HEK293 (cell line): ENCODE results near the gene YOD1.

Source experiments
- CTCF ChIA-PET: fragments of 350-600 bp; formaldehyde crosslinking; extraction: SDS; loops from one replicate; lab custom pipeline; 2021; ENCODE audit warnings: antibody characterized with exemption; lab: Yijun Ruan, JAX
- POLR2A ChIA-PET: fragments of 300-600 bp; formaldehyde crosslinking; extraction: SDS; loops from one replicate; lab custom pipeline; 2020; ENCODE audit warnings: antibody characterized with exemption, inconsistent platforms; lab: Yijun Ruan, JAX
- H3K27ac ChIP-seq: fragments of 200-500 bp; sonication (Bioruptor generic); 2 replicates; pipeline ENCODE4 v1.5.1; 2014; ENCODE audit warnings: low read depth, low read length, control low read depth, inconsistent platforms; ENCODE audit errors: extremely low read depth
- H3K36me3 ChIP-seq, 2 experiments: fragments of 200-500 bp in 1 of 2; sonication (Bioruptor generic) in 1 of 2; 1 replicate in 1 of 2; 2 replicates in 1 of 2; pipeline ENCODE4 v1.5.1; 2014 to 2017; ENCODE audit warnings: inconsistent platforms in 2 of 2, low read length in 2 of 2; ENCODE audit not compliant: control insufficient read depth in 2 of 2, insufficient read depth in 1 of 2
- H3K4me1 ChIP-seq: fragments of 200-500 bp; sonication (Bioruptor generic); 2 replicates; pipeline ENCODE4 v1.5.1; 2014; ENCODE audit warnings: mild to moderate bottlenecking, low read length, inconsistent platforms; ENCODE audit not compliant: control insufficient read depth, insufficient read depth
- H3K4me3 ChIP-seq: 2 replicates; pipeline ENCODE4 v1.5.1; 2011; ENCODE audit warnings: low read depth, mild to moderate bottlenecking, control low read depth, low read length, moderate library complexity
- H3K9me3 ChIP-seq: fragments of 200-500 bp; sonication (Bioruptor generic); 2 replicates; pipeline ENCODE4 v1.5.1; 2014; ENCODE audit warnings: low read depth, low read length, inconsistent platforms; ENCODE audit not compliant: control insufficient read depth, insufficient read depth
- KLF10 ChIP-seq: fragments of 450-650 bp; IDR thresholded peaks from 2 replicates; pipeline ENCODE4 v1.5.1; 2018; ENCODE audit warnings: missing biosample characterization, mild to moderate bottlenecking, missing genetic modification characterization
- OVOL3 ChIP-seq: fragments of 450-650 bp; formaldehyde crosslinking; IDR thresholded peaks from 2 replicates; pipeline ENCODE4 v1.5.1; 2016; ENCODE audit warnings: missing biosample characterization, missing genetic modification characterization
- PRDM4 ChIP-seq: fragments of 450-650 bp; formaldehyde crosslinking; IDR thresholded peaks from 2 replicates; pipeline ENCODE4 v1.5.1; 2017; ENCODE audit warnings: missing biosample characterization, missing genetic modification characterization
- ZBTB21 ChIP-seq: fragments of 450-650 bp; formaldehyde crosslinking; IDR thresholded peaks from 2 replicates; pipeline ENCODE4 v1.5.1; 2017; ENCODE audit warnings: missing biosample characterization, missing genetic modification characterization
- ZEB2 ChIP-seq: fragments of 450-650 bp; formaldehyde crosslinking; IDR thresholded peaks from 2 replicates; pipeline ENCODE4 v1.5.1; 2016; ENCODE audit warnings: missing biosample characterization, missing genetic modification characterization
- ZFHX2 ChIP-seq: fragments of 450-650 bp; formaldehyde crosslinking; conservative IDR thresholded peaks from 2 replicates; pipeline ENCODE4 v1.5.1; 2016; ENCODE audit warnings: missing biosample characterization, missing genetic modification characterization
- ZFP3 ChIP-seq: fragments of 450-650 bp; formaldehyde crosslinking; IDR thresholded peaks from 2 replicates; pipeline ENCODE4 v1.5.1; 2016; ENCODE audit warnings: low read depth, missing biosample characterization, missing genetic modification characterization
- ZNF221 ChIP-seq: fragments of 450-650 bp; formaldehyde crosslinking; IDR thresholded peaks from 2 replicates; pipeline ENCODE4 v1.5.1; 2017; ENCODE audit warnings: missing biosample characterization, missing genetic modification characterization, borderline replicate concordance
- ZNF302 ChIP-seq: fragments of 450-650 bp; formaldehyde crosslinking; IDR thresholded peaks from 2 replicates; pipeline ENCODE4 v1.5.1; 2016; ENCODE audit warnings: missing biosample characterization, missing genetic modification characterization, low read depth
- ZNF423 ChIP-seq: fragments of 450-650 bp; formaldehyde crosslinking; IDR thresholded peaks from 2 replicates; pipeline ENCODE4 v1.5.1; 2016; ENCODE audit warnings: missing biosample characterization, missing genetic modification characterization
- ZNF449 ChIP-seq: fragments of 450-650 bp; formaldehyde crosslinking; IDR thresholded peaks from 2 replicates; pipeline ENCODE4 v1.5.1; 2017; ENCODE audit warnings: missing biosample characterization, mild to moderate bottlenecking, missing genetic modification characterization, moderate library complexity
- ZNF639 ChIP-seq: fragments of 450-650 bp; formaldehyde crosslinking; IDR thresholded peaks from 2 replicates; pipeline ENCODE4 v1.5.1; 2016; ENCODE audit warnings: missing biosample characterization, missing genetic modification characterization
- ZNF645 ChIP-seq: fragments of 450-650 bp; formaldehyde crosslinking; IDR thresholded peaks from 2 replicates; pipeline ENCODE4; 2016; ENCODE audit warnings: missing biosample characterization, missing genetic modification characterization
- ZNF654 ChIP-seq: fragments of 450-650 bp; formaldehyde crosslinking; IDR thresholded peaks from 2 replicates; pipeline ENCODE4 v1.5.1; 2016; ENCODE audit warnings: low read depth, missing biosample characterization, missing genetic modification characterization
- ZNF660 ChIP-seq: fragments of 450-650 bp; IDR thresholded peaks from 2 replicates; pipeline ENCODE4 v1.5.1; 2018; ENCODE audit warnings: missing biosample characterization, mild to moderate bottlenecking, missing genetic modification characterization
- ZNF830 ChIP-seq: fragments of 450-650 bp; IDR thresholded peaks from 2 replicates; pipeline ENCODE4 v1.5.0; 2018; ENCODE audit warnings: missing biosample characterization, missing genetic modification characterization, low read depth, mild to moderate bottlenecking, moderate library complexity
- ZNF837 ChIP-seq: fragments of 450-650 bp; formaldehyde crosslinking; IDR thresholded peaks from 2 replicates; pipeline ENCODE4 v1.5.1; 2016; ENCODE audit warnings: missing biosample characterization, missing genetic modification characterization
- TF ChIP-seq, protein P1 (sequence below): fragments of 450-650 bp; formaldehyde crosslinking; IDR thresholded peaks from 2 replicates; pipeline ENCODE4 v1.5.1; 2016; ENCODE audit warnings: missing biosample characterization, missing genetic modification characterization
- TF ChIP-seq, protein P2 (sequence below): fragments of 450-650 bp; formaldehyde crosslinking; IDR thresholded peaks from 2 replicates; pipeline ENCODE4 v1.5.1; 2016; ENCODE audit warnings: missing biosample characterization, missing genetic modification characterization

YOD1 gene

GRCh38 chr1:207025146-207025880 lies 25.7 kb downstream of the YOD1 start:
- H3K36me3 ChIP-seq = no peaks in the 10 kb centered on the region
- no peak for TF ChIP-seq ZNF302 (tag by site-specific recombination)
- TF ChIP-seq ZNF423 (tag by site-specific recombination) = no peak
- no peak for TF ChIP-seq ZNF830
- TF ChIP-seq ZEB2 = no peak
- TF ChIP-seq, protein P1, sequence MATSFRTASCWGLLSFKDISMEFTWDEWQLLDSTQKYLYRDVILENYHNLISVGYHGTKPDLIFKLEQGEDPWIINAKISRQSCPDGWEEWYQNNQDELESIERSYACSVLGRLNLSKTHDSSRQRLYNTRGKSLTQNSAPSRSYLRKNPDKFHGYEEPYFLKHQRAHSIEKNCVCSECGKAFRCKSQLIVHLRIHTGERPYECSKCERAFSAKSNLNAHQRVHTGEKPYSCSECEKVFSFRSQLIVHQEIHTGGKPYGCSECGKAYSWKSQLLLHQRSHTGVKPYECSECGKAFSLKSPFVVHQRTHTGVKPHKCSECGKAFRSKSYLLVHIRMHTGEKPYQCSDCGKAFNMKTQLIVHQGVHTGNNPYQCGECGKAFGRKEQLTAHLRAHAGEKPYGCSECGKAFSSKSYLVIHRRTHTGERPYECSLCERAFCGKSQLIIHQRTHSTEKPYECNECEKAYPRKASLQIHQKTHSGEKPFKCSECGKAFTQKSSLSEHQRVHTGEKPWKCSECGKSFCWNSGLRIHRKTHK (tag by site-specific recombination) = no peak
- TF ChIP-seq ZNF645 (tag by site-specific recombination) = no peak
- TF ChIP-seq ZNF449 (tag by site-specific recombination) = no peak
- TF ChIP-seq ZFHX2 = no peak
- no peak overlapping the region for H3K27ac ChIP-seq
- H3K9me3 ChIP-seq = no peaks in the 10 kb centered on the region
- ChIA-PET POLR2A (no interaction called here), CTCF (interaction anchor here (1.3 kb wide), 1 partner anchor 20 kb away, joined by 3 read pairs; no protein-coding TSS in a partner anchor)
- H3K4me1 ChIP-seq = no peaks in the 10 kb centered on the region
- no peak overlapping the region for H3K4me3 ChIP-seq

- Histone ChIP-seq H3K27ac (no peak overlapping the region), H3K9me3 (no peaks in the 10 kb centered on the region), H3K4me1 (no peaks in the 10 kb centered on the region), H3K4me3 (no peak overlapping the region)
- ChIA-PET POLR2A (no interaction called here), CTCF (interaction anchor here (0.6 kb wide), 2 partner anchors 29 to 310 kb away, joined by 3 read pairs; partner anchors contain the start of gene PFKFB2)
- TF ChIP-seq ZBTB21 (tag by site-specific recombination) (no peak), ZNF837 (tag by site-specific recombination) (no peak), ZNF639 (tag by site-specific recombination) (no peak), ZNF221 (tag by site-specific recombination) (no peak), OVOL3 (no peak), PRDM4 (tag by site-specific recombination) (no peak), ZFP3 (no peak), ZNF654 (tag by site-specific recombination) (no peak), KLF10 (tag by site-specific recombination) (no peak), ZNF645 (tag by site-specific recombination) (no peak), ZNF660 (tag by site-specific recombination) (no peak)
- TF ChIP-seq, protein P2, sequence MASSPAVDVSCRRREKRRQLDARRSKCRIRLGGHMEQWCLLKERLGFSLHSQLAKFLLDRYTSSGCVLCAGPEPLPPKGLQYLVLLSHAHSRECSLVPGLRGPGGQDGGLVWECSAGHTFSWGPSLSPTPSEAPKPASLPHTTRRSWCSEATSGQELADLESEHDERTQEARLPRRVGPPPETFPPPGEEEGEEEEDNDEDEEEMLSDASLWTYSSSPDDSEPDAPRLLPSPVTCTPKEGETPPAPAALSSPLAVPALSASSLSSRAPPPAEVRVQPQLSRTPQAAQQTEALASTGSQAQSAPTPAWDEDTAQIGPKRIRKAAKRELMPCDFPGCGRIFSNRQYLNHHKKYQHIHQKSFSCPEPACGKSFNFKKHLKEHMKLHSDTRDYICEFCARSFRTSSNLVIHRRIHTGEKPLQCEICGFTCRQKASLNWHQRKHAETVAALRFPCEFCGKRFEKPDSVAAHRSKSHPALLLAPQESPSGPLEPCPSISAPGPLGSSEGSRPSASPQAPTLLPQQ (tag by site-specific recombination) = no peak
- TF ChIP-seq, all 188 proteins: peak for 0
- no peaks in the 10 kb centered on the region for H3K36me3 ChIP-seq
Observed at GRCh38 chr1:207024202-207025145, 26.5 kb downstream of the YOD1 start.
